Colonic mucosa (tissue), 4 donors: ENCODE results near the gene ABHD17A. TPM values are rescaled to one million over a fixed set of nuclear protein-coding genes. Genes with fewer than 3 reads are reported as not detected.

Experiments
- DNase-seq: peaks from one replicate; pipeline ENCODE4 v3.0.0-alpha.2; 2020
- H3K27ac ChIP-seq: fragments of 200-600 bp; one replicate; pipeline ENCODE4 v1.8.0; 2021
- H3K27me3 ChIP-seq: fragments of 200-600 bp; one replicate; pipeline ENCODE4 v1.8.0; 2021
- H3K36me3 ChIP-seq: fragments of 200-600 bp; one replicate; pipeline ENCODE4 v1.8.0; 2021
- H3K4me1 ChIP-seq: fragments of 200-600 bp; one replicate; pipeline ENCODE4 v1.8.0; 2021; ENCODE audit warnings: mild to moderate bottlenecking
- H3K4me3 ChIP-seq: fragments of 200-600 bp; one replicate; pipeline ENCODE4 v1.8.0; 2021
- H3K9ac ChIP-seq, 2 donors: one replicate each; pipeline ENCODE4 v1.7.0; 2013; ENCODE audit warnings: control low read depth in 2 of 2, low read depth in 2 of 2, low read length in 2 of 2
- H3K9me3 ChIP-seq: fragments of 200-600 bp; one replicate; pipeline ENCODE4 v1.8.0; 2021
- CTCF ChIP-seq: fragments of 200-600 bp; IDR thresholded peaks from one replicate; pipeline ENCODE4 v1.8.0; 2022; ENCODE audit warnings: antibody characterized with exemption, mild to moderate bottlenecking
- intact Hi-C: fragments of 100-400 bp; cut with DNase I; formaldehyde crosslinking; loops from one replicate; pipeline ENCODE4 v1.14.1; 2022
- total RNA-seq, 2 donors: library from RNA; stranded (reverse); fragmentation: NEBNext Ultra II Directional in 1 of 2; extraction: Animal tissue kit (Norgen Biotek cat#: 25700) in 1 of 2; gene quantifications; one replicate each; pipeline ENCODE4 v1.2.1, GENCODE V29; 2021
- donor health status: healthy.
- donor health status: DM: no; HTN: no; CAD: no.
- donor health status: DM: no; HTN: no; CAD: no.

Gene ABHD17A
- total RNA-seq, 2 donors from 2014 or later, result 53.3 to 78.5 TPM

DNA sequence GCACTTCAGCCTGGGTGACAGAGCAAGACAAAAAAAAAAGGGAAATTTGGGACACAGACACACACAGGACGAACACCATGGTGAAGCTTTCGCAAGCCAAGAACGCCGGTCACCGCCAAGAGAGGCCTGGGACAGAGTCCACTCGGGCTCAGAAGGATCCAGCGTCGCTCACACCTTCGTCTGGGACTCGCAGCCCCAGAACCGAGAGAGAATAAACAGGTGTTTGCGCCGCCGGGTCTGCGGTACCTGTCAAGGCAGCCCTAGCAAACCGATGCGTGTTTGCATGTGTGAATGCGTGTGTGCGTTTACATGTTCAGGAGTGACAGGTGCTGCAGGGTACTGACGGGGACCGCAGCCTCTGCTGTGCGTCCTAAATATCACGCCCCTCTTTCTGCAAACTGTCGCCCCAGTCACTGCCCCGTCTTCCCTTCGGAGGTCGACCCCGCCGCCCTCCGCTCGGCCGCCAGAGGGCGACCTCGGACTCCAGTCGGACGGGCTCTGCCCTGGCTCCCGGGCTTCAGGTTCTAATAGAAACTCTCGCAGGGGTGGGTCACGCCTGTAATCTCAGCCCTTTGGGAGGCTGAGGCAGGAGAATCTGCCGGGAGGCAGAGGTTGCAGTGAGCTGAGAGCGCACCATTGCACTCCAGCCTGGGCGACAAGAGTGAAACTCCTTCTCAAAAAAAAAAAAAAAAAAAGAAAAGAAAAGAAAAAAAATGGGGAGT, 43.9 kb upstream of the ABHD17A start:
- Histone ChIP-seq H3K27ac (no peak overlapping the region), H3K9me3 (no peaks in the 10 kb centered on the region), H3K36me3 (no peaks in the 10 kb centered on the region), H3K9ac (peak overlapping the region in 1 of 2 donors; percentile 16), H3K27me3 (no peaks in the 10 kb centered on the region), H3K4me3 (peak overlapping the region; percentile 34), H3K4me1 (peaks cover 5% of the 10 kb centered on the region)
- TF ChIP-seq CTCF, result peak; percentile 88
- intact Hi-C loops, result no loop called here
- peak; percentile 85 for DNase-seq

DNA sequence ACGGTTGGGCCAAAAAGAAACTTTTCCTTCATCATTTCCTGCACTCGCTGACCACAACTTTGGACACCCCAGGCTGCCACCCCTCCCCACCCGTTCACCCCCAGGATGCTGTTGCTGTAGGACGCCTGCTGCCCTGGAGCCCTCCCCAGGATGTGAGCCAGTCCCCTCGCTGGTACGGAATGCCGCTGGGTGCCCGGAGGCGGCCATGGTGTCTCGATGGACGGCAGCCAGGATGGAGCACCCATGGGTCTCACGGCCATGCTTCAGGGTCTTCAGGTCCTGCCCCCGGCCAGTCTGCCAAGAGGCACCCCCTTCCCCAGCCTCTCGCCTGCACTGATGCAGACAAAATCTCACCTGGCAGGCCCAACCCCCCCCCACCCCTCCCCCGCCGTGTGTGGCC, 40.2 kb upstream of the ABHD17A start:
- DNase-seq, result no peak
- Histone ChIP-seq H3K27me3 (no peaks in the 10 kb centered on the region), H3K4me1 (peaks cover 5% of the 10 kb centered on the region), H3K36me3 (no peaks in the 10 kb centered on the region), H3K9ac (no peak overlapping the region), H3K4me3 (no peak overlapping the region), H3K9me3 (no peaks in the 10 kb centered on the region), H3K27ac (no peak overlapping the region)
- intact Hi-C loops, result no loop called here
- no peak for TF ChIP-seq CTCF

- no peak for TF ChIP-seq CTCF
- Histone ChIP-seq H3K9me3 (no peaks in the 10 kb centered on the region), H3K4me3 (no peak overlapping the region), H3K27me3 (no peaks in the 10 kb centered on the region), H3K4me1 (no peaks in the 10 kb centered on the region), H3K36me3 (no peaks in the 10 kb centered on the region), H3K27ac (no peak overlapping the region), H3K9ac (no peak overlapping the region)
- intact Hi-C loops, result no loop called here
- DNase-seq, result no peak
Observed at GRCh38 chr19:1924320-1924961, 39.1 kb upstream of the ABHD17A start.

DNA sequence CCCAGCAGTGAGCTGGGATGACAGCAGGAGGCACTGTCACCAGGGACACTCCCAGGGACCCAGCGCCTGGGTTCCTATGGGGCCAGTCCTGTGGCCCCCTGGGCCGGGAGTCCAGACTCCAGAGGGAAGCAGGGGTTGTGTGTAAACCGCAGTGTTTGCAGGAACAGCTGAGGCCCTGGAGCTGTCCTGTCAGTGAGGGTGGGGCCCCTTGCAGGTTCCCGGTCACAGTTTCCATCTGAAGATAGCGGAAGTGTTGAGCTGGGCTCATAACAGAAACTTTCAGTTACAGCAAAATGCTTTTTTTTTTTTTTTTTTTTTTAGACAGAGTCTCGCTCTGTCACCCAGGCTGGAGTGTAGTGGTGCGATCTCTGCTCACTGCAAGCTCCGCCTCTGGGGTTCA, 38.0 kb upstream of the ABHD17A start:
- DNase-seq, result no peak

DNA sequence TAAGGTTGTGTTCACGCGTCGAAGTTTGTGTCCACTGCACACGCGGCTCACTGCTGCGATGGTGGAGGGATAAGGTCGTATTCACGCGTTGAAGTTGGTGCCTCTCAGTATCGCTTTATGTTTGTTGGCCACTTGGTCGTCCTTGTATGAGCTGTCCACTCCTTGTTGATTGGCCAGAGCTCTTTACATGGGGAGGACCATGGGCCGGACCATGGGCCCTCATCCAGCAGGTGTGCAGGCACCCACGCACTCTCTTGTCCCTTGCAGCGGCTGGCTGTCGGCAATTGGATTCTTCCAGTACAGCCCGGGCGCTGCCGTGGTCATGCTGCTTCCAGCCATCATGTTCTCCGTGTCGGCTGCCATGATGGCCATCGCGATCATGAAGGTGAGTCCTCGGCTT, 37.5 kb upstream of the ABHD17A start:
- no peak for TF ChIP-seq CTCF
- H3K27ac ChIP-seq, result no peak overlapping the region
- no peak overlapping the region for H3K4me3 ChIP-seq
- no peaks in the 10 kb centered on the region for H3K9me3 ChIP-seq
- no peaks in the 10 kb centered on the region for H3K36me3 ChIP-seq
- intact Hi-C loops, result no loop called here
- no peaks in the 10 kb centered on the region for H3K4me1 ChIP-seq
- H3K9ac ChIP-seq, result no peak overlapping the region
- no peaks in the 10 kb centered on the region for H3K27me3 ChIP-seq
- DNase-seq, result no peak

More for the DNA sequence above, 38.0 kb upstream of the ABHD17A start:
- no peak for TF ChIP-seq CTCF
- Histone ChIP-seq H3K4me3 (no peak overlapping the region), H3K4me1 (no peaks in the 10 kb centered on the region), H3K27me3 (no peaks in the 10 kb centered on the region), H3K9ac (no peak overlapping the region), H3K9me3 (no peaks in the 10 kb centered on the region), H3K36me3 (no peaks in the 10 kb centered on the region), H3K27ac (no peak overlapping the region)
- intact Hi-C loops, result no loop called here
